ENCODE measurements around the gene SORCS1. TPM values are rescaled to one million over a fixed set of nuclear protein-coding genes. Genes with fewer than 3 reads are reported as not detected.

SORCS1 gene
- total and polyA plus RNA-seq, 8 donors, result 0.46 to 2.6 (median 1.6) TPM

- H3K9me3 ChIP-seq, result no peaks in the 10 kb centered on the region
- ATAC-seq, result no peak
- TF ChIP-seq CTCF (IDR thresholded peaks at IDR 0.05), result no peak
- H3K4me1 ChIP-seq, result peaks cover 0 to 8% (median 2%) of the 10 kb centered on the region in 3 donors
- intact Hi-C loops (cut with DNase I), result no loop called here
- no peak for FAIRE-seq
- no peak overlapping the region for H3K4me3 ChIP-seq
- H3K36me3 ChIP-seq, result no peaks in the 10 kb centered on the region
- H3K27ac ChIP-seq, result no peak overlapping the region
- no peak for DNase-seq
- WGBS, 2 donors, result 47 to 59% methylated on average over 4 of the region's 4 CpGs
- no peaks in the 10 kb centered on the region for H3K27me3 ChIP-seq
Observed at GRCh38 chr10:106980495-106981451, 183.7 kb downstream of the SORCS1 start.

DNA sequence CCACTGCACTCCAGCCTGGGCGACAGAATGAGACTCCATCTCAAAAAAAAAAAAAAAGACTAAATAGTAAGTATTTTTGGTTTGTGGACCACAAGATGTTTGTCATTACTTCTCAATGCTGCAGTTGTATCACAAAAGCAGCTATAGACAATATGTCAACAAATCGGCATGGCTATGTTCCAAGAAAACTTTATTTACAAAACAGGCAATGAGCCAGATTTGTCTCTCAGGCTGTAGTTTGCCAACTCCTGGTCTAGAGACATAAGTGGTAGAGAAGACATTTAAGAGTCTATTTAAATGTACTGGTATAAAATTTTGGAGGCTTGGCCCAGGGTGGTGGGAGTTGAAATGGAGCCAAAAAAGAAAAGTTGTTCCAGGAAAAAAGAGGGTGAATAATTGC is 185.8 kb downstream of the SORCS1 start:
- no peak for FAIRE-seq
- H3K9me3 ChIP-seq, result no peaks in the 10 kb centered on the region
- no peaks in the 10 kb centered on the region for H3K36me3 ChIP-seq
- ATAC-seq, result no peak
- H3K4me1 ChIP-seq, result peaks cover 0 to 8% (median 2%) of the 10 kb centered on the region in 3 donors
- H3K27me3 ChIP-seq, result no peaks in the 10 kb centered on the region
- intact Hi-C loops (cut with DNase I), result no loop called here
- no peak for TF ChIP-seq CTCF (IDR thresholded peaks at IDR 0.05)
- H3K27ac ChIP-seq, result no peak overlapping the region
- DNase-seq, result no peak
- WGBS, 2 donors, result 30 to 31% methylated on average over 2 of the region's 2 CpGs
- no peak overlapping the region for H3K4me3 ChIP-seq

- FAIRE-seq (no peak), ATAC-seq (no peak), DNase-seq (no peak)
- intact Hi-C loops (cut with DNase I), result no loop called here
- H3K27ac ChIP-seq, result no peak overlapping the region
- no peaks in the 10 kb centered on the region for H3K36me3 ChIP-seq
- H3K9me3 ChIP-seq, result no peaks in the 10 kb centered on the region
- no peak overlapping the region for H3K4me3 ChIP-seq
- TF ChIP-seq CTCF (IDR thresholded peaks at IDR 0.05), result no peak
- H3K4me1 ChIP-seq, result no peaks in the 10 kb centered on the region
- no peaks in the 10 kb centered on the region for H3K27me3 ChIP-seq
- WGBS, 2 donors, result 19 to 21% methylated on average over 1 of the region's 1 CpG
Observed at GRCh38 chr10:106973716-106974115, 190.8 kb downstream of the SORCS1 start.

- DNase-seq (no peak), FAIRE-seq (no peak), ATAC-seq (no peak)
- no peaks in the 10 kb centered on the region for H3K27me3 ChIP-seq
- intact Hi-C loops (cut with DNase I), result no loop called here
- H3K36me3 ChIP-seq, result no peaks in the 10 kb centered on the region
- TF ChIP-seq CTCF (IDR thresholded peaks at IDR 0.05), result no peak
- no peaks in the 10 kb centered on the region for H3K4me1 ChIP-seq
- 38 to 53% methylated on average over 1 of the region's 1 CpG for WGBS, 2 donors
- no peak overlapping the region for H3K4me3 ChIP-seq
- H3K27ac ChIP-seq, result no peak overlapping the region
- H3K9me3 ChIP-seq, result no peaks in the 10 kb centered on the region
Observed at GRCh38 chr10:106973288-106973687, 191.2 kb downstream of the SORCS1 start.

- 51 to 60% methylated on average over 2 of the region's 2 CpGs for WGBS, 2 donors
- no peak for ATAC-seq
Observed at GRCh38 chr10:106972381-106972780, 192.1 kb downstream of the SORCS1 start.

More at GRCh38 chr10:106972381-106972780, 192.1 kb downstream of the SORCS1 start:
- Histone ChIP-seq H3K27ac (no peak overlapping the region), H3K9me3 (no peaks in the 10 kb centered on the region), H3K36me3 (no peaks in the 10 kb centered on the region), H3K27me3 (no peaks in the 10 kb centered on the region), H3K4me1 (no peaks in the 10 kb centered on the region), H3K4me3 (no peak overlapping the region)
- FAIRE-seq (no peak), DNase-seq (no peak)
- TF ChIP-seq CTCF (IDR thresholded peaks at IDR 0.05), result no peak
- intact Hi-C loops (cut with DNase I), result no loop called here

Measured in pancreas (tissue), 10 donors.